A549 treated with AZD2906 at 1 μM for 4 hours (cell line): ENCODE data around the gene PSMD7. TPM values are rescaled to one million over a fixed set of nuclear protein-coding genes. Genes with fewer than 3 reads are reported as not detected.

Experiments
- total RNA-seq: library from RNA; stranded (reverse); fragments of 200-300 nt; extraction: Qiagen RNA extraction; gene quantifications from 5 replicates; pipeline ENCODE4 v1.2.3, GENCODE V29; 2022

Gene PSMD7
- total RNA-seq: 127 to 196 TPM (median 140 TPM) in 5 replicates

GRCh38 chr16:74296432-74297144 lies at the start of gene PSMD7:
Gene PSMD7 (plus strand): TSS chr16:74296814. CDS start chr16:74296915, 101 bp downstream.

Other genes with a start within 250 kb of the PSMD7 start
- 0.20 to 0.24 TPM in 2 of 5 replicates, not detected in the others for gene NPIPB15, start 79.5 kb downstream of the PSMD7 start, total RNA-seq
- gene CLEC18B, start 124.7 kb downstream of the PSMD7 start, total RNA-seq: 0.03 to 0.23 TPM (median 0.20 TPM) in 5 replicates